ENCODE results near the gene FOXM1.

Gene FOXM1

DNA sequence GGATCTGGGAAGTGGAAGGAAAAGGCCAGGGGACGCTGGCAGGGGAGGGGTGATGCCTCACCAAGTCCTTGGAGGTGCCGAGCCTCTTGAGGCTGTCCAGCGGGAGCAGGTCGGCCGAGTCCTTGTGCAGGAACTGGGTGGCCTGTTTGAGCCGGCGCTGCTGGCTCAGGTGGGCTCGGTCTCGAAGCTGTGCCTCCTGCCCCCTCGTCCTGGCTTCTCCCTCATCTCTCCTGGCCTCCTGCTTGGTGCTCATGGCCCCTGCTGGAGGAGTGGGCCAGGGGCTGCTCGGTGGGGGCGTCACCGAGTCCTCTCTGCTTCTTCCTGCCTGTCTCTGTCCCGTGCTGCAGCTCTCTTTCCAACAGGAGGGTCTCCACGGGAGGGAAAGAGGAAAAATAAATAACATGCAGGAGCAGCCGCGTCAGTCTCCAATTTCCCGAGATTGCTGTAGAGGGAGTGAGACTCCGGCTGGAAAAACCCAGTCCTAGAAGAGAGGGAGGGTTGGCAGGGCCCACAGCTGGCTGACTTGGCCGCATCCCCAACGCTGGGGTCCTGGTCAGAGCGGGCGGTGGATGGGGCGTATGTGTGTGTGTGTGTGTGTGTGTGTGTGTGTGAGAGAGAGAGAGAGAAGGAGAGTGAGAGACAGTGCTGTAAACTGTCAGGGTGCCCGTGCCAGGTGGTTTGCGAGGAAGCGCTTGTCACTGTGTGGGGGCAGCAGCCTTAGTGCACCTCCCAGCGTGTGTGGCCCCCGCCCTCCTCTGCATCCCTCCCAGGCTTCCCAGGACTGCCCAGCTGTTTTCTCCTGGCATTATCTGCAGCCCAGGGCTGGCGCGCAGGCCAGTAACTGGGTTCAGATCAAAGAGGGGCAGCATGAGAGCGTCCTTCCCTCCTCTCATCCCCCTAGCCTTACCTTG, 42.1 kb downstream of the FOXM1 start, which contains the start of gene NRIP2:
Gene NRIP2 (minus strand): TSS at position 455 of the 911 bp plus-strand sequence. CDS start 52 bp downstream, at position 403.
- DNase-seq, result peak; percentile 62

DNA sequence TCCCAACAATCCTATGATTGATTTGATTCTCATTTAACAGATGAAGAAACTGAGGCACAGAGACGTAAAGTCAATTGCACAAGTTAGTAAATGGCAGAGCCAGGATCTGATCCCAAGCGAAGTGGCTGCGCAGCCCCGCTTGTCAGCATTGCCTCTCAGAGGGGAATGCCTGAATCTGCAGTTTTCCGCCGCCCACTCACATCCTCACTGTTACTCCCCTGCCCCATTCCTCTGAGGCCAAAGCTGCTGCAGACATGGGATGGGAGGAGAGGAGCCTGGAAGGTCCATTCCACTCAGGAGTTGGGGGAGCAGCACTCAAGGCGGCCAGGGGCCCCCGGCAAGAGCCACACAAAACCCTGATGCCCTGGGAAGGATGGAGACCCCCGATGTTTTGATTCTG, 43.2 kb downstream of the FOXM1 start:
- DNase-seq, result no peak

DNA sequence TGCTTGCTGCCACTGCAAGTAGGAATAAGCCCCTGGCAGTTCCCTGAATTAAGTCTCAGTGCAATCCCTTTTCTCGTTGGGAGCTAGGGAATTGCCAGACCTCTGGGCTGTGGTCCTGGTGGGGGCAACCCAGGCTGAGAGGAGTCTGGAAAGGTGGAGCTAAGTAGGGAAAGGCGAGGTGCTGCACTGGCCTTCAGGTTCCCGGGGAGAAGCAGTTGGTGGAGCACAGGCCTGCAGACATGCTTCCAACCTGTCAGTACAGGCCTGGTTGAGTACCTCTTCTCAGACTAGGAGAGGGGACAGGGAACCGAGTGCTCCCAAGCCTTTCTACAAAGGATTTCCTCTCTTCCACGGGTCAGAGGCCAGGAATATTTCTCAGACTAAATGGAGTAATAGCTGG, 43.6 kb downstream of the FOXM1 start:
- no peak for DNase-seq

DNA sequence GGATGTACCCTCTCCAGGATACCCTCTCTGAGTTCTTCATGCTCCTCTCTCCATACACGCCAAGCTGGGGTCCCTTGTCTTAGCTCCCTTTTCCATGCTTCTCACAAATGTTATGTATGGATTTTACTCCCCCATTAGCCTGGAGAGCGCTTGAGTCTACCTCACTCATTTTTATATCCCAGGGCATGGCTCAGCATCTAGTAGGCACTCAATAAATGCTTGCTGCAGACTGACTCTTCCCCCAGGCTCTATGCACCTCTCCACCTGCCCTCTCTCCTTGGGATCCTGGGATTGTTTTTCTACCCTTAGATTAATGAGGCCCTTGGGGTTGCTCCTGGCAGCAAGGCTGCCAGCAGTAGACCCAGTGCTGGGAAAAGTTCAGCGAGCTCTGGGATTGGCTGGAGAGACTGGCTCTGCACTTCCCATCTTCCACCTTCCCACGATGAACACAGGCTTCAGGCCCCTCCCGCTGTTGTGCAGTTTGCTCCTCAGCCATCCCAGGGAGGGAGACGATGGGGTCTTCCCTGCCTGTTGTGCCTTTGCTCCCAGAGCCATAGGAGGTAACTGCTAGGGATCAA, 44.3 kb downstream of the FOXM1 start:
- peak; percentile 67 for DNase-seq

DNA sequence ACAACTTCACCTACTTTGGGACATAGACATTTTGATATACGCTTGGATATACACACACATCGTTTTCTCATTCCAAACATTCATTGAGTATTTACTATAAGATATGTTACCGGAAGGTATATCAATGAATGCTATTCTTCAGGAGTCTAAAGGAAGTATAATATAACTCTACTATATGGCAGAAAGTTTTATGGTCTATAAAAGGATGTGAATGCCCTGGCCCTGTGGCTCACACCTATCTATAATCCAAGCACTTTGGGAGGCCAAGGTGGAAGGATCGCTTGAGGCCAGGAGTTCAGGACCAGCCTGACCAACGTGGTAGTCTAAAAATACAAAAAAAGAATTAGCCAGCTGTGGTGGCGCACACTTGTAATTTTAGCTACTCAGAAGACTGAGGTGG, 47.7 kb downstream of the FOXM1 start:
- no peak for DNase-seq

DNA sequence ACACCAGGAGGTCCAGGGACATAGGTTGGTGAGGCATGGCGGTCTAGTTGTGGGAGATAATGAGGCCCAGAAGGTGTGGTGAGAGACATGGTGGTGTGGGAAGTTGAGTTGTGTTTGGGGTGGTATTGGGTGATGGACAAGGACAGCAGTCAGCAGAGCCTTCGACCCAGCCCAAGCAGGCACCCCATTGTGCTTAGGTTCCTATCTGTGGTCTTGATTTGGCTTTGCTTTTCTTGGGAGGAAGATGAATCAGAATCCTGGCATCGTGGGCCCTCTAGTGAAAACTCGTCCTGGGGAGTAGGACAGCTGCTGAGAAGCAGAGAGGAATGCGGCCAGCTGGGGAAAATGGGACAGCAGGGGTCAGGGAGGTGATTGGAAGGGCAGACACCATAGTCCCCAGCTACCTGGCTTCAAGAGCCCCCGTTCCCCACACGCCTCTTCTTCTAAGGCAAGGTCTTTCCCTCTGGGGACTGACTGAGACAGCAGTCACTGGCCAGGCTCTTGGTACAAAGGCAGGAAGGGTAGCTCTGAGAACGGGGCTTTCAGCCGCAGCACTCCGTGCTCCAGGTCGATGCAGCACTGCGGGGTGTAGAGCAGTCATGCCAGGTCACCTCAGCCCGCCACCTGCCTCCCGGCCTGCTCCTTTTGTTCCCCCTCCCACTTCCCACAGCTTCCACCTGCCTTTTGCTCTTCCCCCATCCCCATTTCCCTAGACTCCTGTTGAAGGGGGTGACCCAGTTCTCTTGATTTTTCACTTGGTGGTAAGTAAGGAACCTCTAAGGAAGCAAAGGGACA, 50.1 kb downstream of the FOXM1 start:
- DNase-seq, result no peak

DNA sequence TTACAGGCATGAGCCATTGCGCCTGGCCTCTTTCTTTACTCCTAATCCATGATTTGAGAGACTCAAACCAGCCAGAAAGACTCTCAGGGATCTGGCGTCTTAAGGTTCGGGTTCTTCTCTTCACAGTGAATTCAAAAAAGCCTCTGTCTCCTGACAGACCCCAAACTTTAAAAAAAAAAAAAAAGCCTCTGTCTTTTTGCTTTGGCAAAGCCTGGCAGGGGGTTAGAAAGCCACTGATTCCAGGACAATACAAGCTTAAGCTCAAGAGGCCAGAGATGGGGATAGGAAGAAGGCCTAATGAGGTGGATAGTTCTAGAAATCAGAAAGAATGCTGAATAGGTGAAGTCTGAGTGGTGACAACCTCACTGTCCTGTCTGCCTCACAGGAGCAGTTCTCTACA, 50.9 kb downstream of the FOXM1 start:
- no peak for DNase-seq

DNA sequence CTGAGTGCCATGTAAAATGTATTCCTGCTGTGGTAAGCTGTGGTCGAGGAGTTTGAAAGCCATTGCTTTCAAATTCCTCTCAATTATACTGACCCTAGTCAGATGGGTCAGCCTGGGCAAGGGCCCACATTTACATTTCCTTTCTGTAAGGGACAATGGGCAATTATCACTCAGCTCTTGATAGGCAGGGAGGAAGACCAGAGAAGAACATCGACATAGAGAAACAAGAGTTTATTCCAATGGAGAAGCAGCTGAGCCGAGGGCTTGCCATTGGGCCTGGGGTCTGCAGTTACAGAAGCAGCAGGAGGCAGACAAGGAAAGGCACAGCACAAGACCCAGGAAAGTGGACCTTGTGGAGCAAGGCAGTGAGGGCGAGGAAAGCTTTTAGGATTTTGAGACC, 51.8 kb downstream of the FOXM1 start:
- DNase-seq, result no peak

DNA sequence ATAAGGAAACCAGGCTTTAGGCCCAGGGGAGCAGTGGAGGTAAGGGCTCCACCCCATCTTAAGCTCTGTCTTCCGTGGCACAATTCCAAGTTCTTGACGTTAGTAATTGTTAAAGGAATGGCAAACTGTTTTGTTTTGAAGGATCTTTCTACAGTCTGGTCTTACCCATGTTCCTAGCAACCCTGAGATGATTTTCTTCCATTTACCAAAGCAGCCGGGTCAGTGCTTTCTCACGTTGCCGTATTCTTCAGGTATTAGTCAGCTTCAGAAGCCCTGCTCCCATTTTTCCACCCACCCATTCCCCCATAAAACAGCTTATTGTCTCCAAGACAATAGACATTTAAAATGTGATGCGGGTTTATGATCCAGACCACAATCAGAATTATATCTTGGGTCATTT, 52.4 kb downstream of the FOXM1 start:
- no peak for DNase-seq

DNA sequence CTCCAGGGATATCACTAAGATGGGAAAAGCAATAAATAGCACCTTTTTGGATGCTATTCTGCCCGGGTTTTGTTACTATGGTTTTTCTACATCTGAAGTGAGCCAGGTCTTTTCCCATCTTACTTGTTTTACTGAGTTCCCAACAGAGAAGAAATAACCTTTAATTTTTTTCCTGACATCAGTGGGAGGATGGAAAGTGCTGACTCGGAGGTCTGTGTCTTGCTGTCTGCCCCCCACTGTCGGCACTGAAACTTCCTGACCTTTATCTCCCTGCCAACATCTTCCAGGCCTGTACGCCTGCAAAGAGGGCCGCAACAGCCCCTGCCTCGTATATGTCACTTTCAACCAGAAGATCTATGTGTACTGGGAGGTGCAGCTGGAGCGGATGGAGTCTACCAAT, 53.5 kb downstream of the FOXM1 start:
- DNase-seq, result no peak

DNA sequence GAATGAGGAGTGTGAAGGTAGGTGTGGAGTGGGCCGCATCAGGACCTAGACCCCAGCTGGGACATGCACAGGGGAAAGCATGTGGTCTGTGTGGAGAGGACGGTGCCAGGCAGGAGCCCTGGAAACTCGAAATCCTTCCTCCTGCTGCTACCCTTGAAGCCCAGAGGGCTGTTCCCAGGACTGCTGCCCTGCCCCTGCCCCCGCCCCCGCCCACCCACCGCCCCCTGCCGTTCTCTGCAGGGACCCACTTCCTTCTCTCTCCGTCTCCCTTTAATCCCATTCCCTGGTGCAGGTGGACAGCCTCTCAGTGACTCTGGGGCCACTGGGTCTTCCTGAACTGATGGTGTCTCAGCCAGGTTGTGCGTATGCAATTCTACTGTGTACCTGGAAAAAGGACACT, 56.5 kb downstream of the FOXM1 start:
- no peak for DNase-seq

DNA sequence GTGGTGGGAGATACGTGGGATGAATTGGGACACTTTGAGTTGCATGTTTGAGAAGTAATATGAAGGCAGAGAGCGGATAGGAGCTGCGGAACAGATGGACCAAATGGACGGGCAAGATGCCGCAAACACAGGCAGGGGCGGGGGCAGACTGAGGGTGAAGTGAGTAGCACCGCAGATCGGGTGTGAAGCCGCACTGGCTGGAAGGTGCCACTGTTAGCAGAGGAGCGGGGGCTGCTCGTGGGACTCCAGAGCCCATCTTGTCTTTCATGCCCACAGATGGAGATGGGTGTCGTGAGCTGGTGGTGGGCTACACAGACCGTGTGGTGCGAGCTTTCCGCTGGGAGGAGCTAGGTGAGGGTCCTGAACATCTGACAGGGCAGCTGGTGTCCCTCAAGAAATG, 57.2 kb downstream of the FOXM1 start:
- DNase-seq, result no peak

DNA sequence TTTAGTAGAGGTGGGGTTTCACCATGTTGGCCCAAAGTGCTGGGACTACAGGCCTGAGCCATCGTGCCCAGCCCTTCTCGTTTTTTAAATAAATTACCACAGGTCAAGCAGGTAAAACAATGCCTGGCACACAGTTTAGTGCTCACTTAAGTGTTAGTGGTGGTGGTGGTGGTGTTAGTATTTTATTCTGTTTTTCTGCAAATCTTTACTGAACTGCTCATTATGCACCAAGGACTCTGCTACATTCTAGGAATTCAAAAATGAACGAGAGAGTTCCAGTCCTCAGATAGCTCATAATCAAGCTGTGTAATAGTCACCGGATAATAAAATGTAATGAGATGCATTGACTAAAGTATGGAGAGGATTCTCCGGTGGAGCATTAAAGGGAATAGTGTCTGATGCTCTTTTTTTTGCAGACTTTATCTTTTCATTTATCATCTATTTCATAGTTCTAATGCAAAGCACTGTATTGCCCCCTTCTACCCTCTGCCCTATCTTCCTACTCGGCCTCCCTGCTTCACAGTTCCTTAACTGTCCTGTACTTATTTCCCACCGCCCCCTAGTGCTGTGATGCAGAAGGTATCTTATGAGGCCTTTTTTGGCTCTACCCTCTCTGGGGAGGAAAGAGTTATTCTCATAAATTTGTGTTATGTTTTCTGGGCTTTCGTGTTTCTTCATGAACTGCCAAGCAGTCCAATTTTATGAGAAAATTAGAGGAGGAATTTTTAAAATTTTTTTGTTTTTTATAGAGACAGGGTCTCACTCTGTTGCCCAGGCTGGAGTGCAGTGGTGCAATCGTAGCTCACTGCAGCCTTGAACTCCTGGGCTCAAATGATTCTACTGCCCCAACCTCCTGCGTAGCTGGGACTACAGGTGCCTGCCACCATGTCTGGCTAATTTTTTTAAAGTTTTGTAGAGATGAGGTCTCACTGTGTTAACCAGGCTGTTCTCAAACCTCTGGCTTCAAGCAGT, 63.5 kb downstream of the FOXM1 start:
- peak; percentile 48 for DNase-seq

DNA sequence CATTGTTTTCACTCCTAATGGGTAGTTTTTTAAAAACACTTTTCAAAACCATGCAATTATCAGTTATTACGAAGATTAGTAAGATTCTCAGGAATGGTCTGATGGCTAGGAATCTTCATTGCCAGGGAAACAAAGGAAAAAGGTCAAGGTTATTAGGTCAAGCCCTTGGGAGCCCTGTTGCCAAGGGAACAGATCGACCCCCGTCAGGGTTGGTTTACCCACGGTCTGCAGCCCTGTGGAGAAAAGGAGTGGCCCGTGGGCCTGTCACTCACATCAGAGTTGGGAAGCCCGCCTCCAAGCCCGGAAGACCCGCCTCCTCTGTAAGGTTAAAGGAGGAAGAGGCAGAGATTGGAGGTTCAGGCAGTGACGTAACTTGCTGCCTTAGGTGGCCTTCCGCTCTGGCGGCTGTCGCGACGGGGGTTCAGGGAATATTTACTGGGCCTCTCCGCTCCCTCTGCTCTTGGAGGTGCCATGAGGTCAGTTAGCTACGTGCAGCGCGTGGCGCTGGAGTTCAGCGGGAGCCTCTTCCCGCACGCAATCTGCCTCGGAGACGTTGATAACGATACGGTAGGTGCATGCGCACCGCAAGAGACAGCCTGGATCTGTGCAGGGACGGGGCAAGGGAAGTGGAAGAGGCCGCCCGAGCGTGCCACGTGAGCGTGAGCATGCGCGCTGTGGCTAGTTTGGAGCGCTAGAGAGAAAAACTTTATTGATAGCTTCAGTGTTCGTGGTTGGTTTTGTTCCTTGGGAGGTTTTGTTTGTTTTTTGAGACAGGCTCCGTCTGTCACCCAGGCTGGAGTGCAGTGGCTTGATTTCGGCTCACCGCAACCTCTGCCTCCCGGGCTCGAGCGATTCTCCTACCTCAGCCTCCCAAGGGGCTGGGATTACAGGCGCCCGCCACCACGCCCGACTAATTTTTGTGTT, 64.4 kb downstream of the FOXM1 start, which contains the start of gene ITFG2:
Gene ITFG2 (plus strand): TSS at position 379 of the 924 bp plus-strand sequence. CDS start 93 bp downstream, at position 472.
- peak; percentile 99 for DNase-seq

DNA sequence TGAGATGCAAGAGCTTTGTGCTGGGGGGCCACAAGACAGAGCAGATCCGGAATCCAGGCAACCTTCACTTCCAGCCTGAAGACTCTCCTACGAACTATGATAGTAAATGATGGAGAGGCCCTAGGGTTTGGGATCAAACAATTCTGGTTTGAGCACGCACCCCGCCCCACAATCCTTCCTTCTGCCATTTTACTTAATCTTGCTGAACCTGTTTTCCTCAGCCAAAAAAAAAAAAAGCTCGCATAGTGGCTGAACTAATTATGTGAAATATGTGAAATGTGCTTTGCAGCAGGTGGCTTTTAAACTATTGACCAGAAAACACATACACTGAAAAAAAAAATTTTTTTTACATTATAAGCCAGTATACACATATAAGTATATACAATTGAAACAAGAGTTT, 65.2 kb downstream of the FOXM1 start:
- DNase-seq, result no peak
